Type B pancreatic cell (in vitro differentiated cells): ENCODE measurements around the gene MARK2. TPM values are rescaled to one million over a fixed set of nuclear protein-coding genes. Genes with fewer than 3 reads are reported as not detected.

Experiments used
- DNase-seq: peaks from one replicate; pipeline ENCODE4 v3.0.0; 2021; ENCODE audit warnings: mixed read lengths; ENCODE audit not compliant: unreplicated experiment; ENCODE audit errors: extremely low spot score
- H3K27ac Mint-ChIP-seq: 2 replicates; pipeline ENCODE4 v1.8.0; 2021; ENCODE audit warnings: mild to moderate bottlenecking, mixed read lengths
- H3K27me3 Mint-ChIP-seq: 2 replicates; pipeline ENCODE4 v1.8.0; 2021; ENCODE audit warnings: mixed read lengths
- H3K36me3 Mint-ChIP-seq: 2 replicates; pipeline ENCODE4 v1.8.0; 2021; ENCODE audit warnings: mixed read lengths
- H3K4me1 Mint-ChIP-seq: one replicate; pipeline ENCODE4 v1.8.0; 2021; ENCODE audit warnings: mixed read lengths; ENCODE audit not compliant: unreplicated experiment
- H3K4me3 Mint-ChIP-seq: 2 replicates; pipeline ENCODE4 v1.8.0; 2021; ENCODE audit warnings: mild to moderate bottlenecking, mixed read lengths
- H3K9me3 Mint-ChIP-seq: 2 replicates; pipeline ENCODE4 v1.8.0; 2021; ENCODE audit warnings: mixed read lengths
- total RNA-seq: library from RNA; stranded (reverse); gene quantifications from 2 replicates; pipeline ENCODE4 v1.2.1, GENCODE V29; 2021; ENCODE audit warnings: low replicate concordance
- TF ChIP-seq, protein P1 (sequence below): fragments of 200-600 bp; sonication (generic); conservative IDR thresholded peaks from 2 replicates; pipeline ENCODE4 v1.5.0; 2021; ENCODE audit warnings: antibody characterized with exemption, mild to moderate bottlenecking

Gene MARK2
- total RNA-seq, 1 donor from 2014 or later = 52.8 TPM

DNA sequence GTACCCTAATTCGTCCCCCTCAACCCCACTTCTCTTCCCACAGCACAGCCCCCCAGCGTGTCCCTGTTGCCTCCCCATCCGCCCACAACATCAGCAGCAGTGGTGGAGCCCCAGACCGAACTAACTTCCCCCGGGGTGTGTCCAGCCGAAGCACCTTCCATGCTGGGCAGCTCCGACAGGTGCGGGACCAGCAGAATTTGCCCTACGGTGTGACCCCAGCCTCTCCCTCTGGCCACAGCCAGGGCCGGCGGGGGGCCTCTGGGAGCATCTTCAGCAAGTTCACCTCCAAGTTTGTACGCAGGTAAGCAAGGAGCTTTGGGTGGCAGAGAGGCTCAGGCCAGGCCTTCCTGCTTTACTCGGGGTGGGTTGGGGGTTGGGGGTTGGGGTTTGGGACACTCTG is 65.8 kb downstream of the MARK2 start:
- peaks cover 3% of the 10 kb centered on the region for H3K4me1 Mint-ChIP-seq
- DNase-seq = no peak
- no peaks in the 10 kb centered on the region for H3K9me3 Mint-ChIP-seq
- TF ChIP-seq, protein P1, sequence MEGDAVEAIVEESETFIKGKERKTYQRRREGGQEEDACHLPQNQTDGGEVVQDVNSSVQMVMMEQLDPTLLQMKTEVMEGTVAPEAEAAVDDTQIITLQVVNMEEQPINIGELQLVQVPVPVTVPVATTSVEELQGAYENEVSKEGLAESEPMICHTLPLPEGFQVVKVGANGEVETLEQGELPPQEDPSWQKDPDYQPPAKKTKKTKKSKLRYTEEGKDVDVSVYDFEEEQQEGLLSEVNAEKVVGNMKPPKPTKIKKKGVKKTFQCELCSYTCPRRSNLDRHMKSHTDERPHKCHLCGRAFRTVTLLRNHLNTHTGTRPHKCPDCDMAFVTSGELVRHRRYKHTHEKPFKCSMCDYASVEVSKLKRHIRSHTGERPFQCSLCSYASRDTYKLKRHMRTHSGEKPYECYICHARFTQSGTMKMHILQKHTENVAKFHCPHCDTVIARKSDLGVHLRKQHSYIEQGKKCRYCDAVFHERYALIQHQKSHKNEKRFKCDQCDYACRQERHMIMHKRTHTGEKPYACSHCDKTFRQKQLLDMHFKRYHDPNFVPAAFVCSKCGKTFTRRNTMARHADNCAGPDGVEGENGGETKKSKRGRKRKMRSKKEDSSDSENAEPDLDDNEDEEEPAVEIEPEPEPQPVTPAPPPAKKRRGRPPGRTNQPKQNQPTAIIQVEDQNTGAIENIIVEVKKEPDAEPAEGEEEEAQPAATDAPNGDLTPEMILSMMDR = no peak
- H3K27ac Mint-ChIP-seq = no peak overlapping the region
- no peaks in the 10 kb centered on the region for H3K27me3 Mint-ChIP-seq
- H3K36me3 Mint-ChIP-seq = peaks cover 15% of the 10 kb centered on the region
- H3K4me3 Mint-ChIP-seq = no peak overlapping the region

DNA sequence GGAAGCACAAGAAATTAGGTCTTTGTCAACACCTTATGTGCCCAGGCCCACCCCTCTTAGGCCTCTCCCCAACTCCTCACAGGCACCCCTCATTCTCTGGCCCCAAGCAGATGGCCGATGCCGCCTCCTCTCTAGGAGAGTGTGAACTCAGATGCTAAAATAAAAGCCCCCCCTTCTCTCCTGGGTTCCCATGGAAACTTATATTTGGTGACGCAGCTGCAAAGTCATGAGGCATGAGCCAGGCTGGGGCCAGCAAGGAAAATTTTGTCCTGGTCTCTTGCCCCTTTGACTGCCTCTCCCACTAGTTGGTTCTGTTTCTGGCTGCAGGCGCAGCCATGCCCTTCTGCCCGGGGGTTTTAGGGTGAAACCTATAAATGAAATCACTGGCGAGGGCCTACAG is 66.3 kb downstream of the MARK2 start:
- no peak for DNase-seq
- peaks cover 15% of the 10 kb centered on the region for H3K36me3 Mint-ChIP-seq
- no peaks in the 10 kb centered on the region for H3K27me3 Mint-ChIP-seq
- TF ChIP-seq, protein P1 = no peak
- H3K4me1 Mint-ChIP-seq = peaks cover 3% of the 10 kb centered on the region
- H3K27ac Mint-ChIP-seq = no peak overlapping the region
- no peak overlapping the region for H3K4me3 Mint-ChIP-seq
- H3K9me3 Mint-ChIP-seq = no peaks in the 10 kb centered on the region

DNA sequence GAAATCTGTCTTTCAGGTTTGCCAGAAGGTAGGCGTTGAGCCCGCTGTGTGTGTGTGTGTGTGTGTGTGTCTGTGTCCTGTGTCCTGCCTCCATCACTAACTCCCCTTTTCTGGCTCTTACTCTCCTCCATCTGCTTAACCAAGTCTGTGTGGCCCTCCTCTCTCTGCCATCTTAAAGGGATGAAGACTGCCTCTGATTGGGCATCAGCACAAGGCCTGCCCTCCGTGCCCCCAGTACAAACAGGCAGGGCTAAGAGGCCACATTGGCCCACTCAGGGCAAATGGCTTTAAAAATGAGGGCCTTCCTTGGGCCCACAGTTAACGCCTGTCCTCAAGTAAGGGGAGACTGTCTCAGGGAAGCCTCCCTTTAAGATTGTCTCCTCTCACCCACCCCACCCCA is 67.2 kb downstream of the MARK2 start:
- H3K27me3 Mint-ChIP-seq = no peaks in the 10 kb centered on the region
- DNase-seq = no peak
- H3K27ac Mint-ChIP-seq = no peak overlapping the region
- H3K4me1 Mint-ChIP-seq = peaks cover 3% of the 10 kb centered on the region
- H3K36me3 Mint-ChIP-seq = peaks cover 9% of the 10 kb centered on the region
- no peaks in the 10 kb centered on the region for H3K9me3 Mint-ChIP-seq
- TF ChIP-seq, protein P1 = no peak
- no peak overlapping the region for H3K4me3 Mint-ChIP-seq

DNA sequence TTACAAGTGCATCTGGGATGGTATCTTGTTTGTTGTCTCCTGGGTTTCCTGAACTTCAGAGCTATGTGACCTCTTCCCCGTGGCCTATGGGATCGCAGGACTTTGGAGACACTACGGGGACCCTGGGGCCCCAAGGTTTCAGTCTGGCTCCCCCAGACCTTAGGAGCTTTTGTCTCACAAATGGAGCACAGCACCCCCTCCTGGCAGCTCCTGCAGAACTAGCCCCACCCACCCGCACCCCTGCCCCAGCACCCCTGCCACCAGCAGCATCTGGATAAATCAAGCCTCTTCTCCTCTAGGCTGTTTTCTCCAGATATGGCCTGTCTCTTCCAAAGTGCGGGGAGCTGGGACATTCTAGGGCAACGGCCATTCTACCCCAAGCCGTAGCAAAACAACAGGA is 67.7 kb downstream of the MARK2 start:
- H3K27me3 Mint-ChIP-seq = no peaks in the 10 kb centered on the region
- H3K36me3 Mint-ChIP-seq = peaks cover 7% of the 10 kb centered on the region
- H3K27ac Mint-ChIP-seq = no peak overlapping the region
- peaks cover 3% of the 10 kb centered on the region for H3K4me1 Mint-ChIP-seq
- no peak overlapping the region for H3K4me3 Mint-ChIP-seq
- TF ChIP-seq, protein P1 = peak; percentile 56
- H3K9me3 Mint-ChIP-seq = no peaks in the 10 kb centered on the region
- DNase-seq = no peak

DNA sequence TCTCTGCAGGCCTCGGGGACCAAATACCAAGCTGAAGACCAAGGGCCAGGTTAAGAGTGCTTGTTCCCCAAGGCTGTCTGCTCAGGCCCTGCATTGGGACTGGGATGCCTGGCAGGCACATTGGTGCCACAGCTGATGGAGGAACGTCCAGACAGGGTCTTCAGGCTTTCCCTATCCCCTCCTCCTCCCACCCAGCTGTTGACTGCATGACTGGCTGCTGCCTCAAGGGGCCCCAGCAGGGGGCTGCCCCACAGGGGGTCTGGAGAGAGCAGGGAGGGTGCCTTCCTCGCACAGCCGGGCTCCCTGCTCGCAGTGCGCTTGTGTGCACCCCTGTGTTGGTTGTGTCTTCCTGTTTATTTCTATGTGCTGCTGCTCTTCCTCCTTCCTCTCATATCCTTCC is 68.2 kb downstream of the MARK2 start:
- H3K27me3 Mint-ChIP-seq = no peaks in the 10 kb centered on the region
- peaks cover 4% of the 10 kb centered on the region for H3K36me3 Mint-ChIP-seq
- no peak for DNase-seq
- H3K27ac Mint-ChIP-seq = no peak overlapping the region
- H3K4me1 Mint-ChIP-seq = peaks cover 3% of the 10 kb centered on the region
- H3K4me3 Mint-ChIP-seq = no peak overlapping the region
- TF ChIP-seq, protein P1 = no peak
- H3K9me3 Mint-ChIP-seq = no peaks in the 10 kb centered on the region
